HepG2 (cell line): ENCODE results near the gene LRRTM1.

ENCODE experiments used
- CEBPB ChIP-seq: IDR thresholded peaks from 2 replicates; pipeline ENCODE4 v1.6.1; 2011; ENCODE audit warnings: low read depth, low read length, improper control_type of control experiment, borderline replicate concordance
- CTCF ChIP-seq: sonication (generic); formaldehyde crosslinking; IDR thresholded peaks from 2 replicates; pipeline ENCODE4 v1.5.0; 2020; ENCODE audit warnings: mild to moderate bottlenecking, missing genetic modification reagents, moderate library complexity
- ETV6 ChIP-seq: sonication (generic); formaldehyde crosslinking; conservative IDR thresholded peaks from 2 replicates; pipeline ENCODE4 v1.4.0; 2020; ENCODE audit warnings: missing genetic modification reagents
- EZH2 ChIP-seq: conservative IDR thresholded peaks from 2 replicates; pipeline ENCODE4 v1.6.1; 2012; ENCODE audit warnings: mild to moderate bottlenecking, low read depth, low read length, moderate library complexity
- FOXA1 ChIP-seq, 2 experiments: fragments of 450-650 bp in 1 of 2; sonication (generic) in 1 of 2; formaldehyde crosslinking in 1 of 2; IDR thresholded peaks; 2 replicates each; pipeline versions ENCODE4 v1.4.0 to v1.6.1; 2016 to 2020; ENCODE audit warnings: missing genetic modification reagents in 1 of 2
- HOXA9 ChIP-seq: sonication (generic); formaldehyde crosslinking; IDR thresholded peaks from 2 replicates; pipeline ENCODE4 v1.8.1; 2022; ENCODE audit warnings: missing genetic modification reagents, mild to moderate bottlenecking, moderate library complexity, borderline replicate concordance
- JUND ChIP-seq: sonication (generic); formaldehyde crosslinking; IDR thresholded peaks from 2 replicates; pipeline ENCODE4 v1.8.0; 2022; ENCODE audit warnings: mild to moderate bottlenecking, missing genetic modification reagents
- NR1H2 ChIP-seq: sonication (generic); formaldehyde crosslinking; IDR thresholded peaks from 2 replicates; pipeline ENCODE4 v1.8.1; 2022; ENCODE audit warnings: low read depth, missing genetic modification reagents, borderline replicate concordance
- ONECUT2 ChIP-seq: sonication (generic); formaldehyde crosslinking; IDR thresholded peaks from 2 replicates; pipeline ENCODE4 v1.4.0; 2020; ENCODE audit warnings: missing genetic modification reagents
- RAD21 ChIP-seq: fragments of 450-650 bp; formaldehyde crosslinking; IDR thresholded peaks from 2 replicates; pipeline ENCODE4 v1.5.0; 2020; ENCODE audit warnings: mild to moderate bottlenecking
- REST ChIP-seq, 2 experiments: IDR thresholded peaks; 2 replicates each; pipeline ENCODE4 v1.6.1; 2011 to 2012; ENCODE audit warnings: low read length in 2 of 2, borderline replicate concordance in 1 of 2, low read depth in 1 of 2, mild to moderate bottlenecking in 1 of 2, moderate library complexity in 1 of 2
- YEATS4 ChIP-seq: sonication (generic); formaldehyde crosslinking; IDR thresholded peaks from 2 replicates; pipeline ENCODE4 v1.4.0; 2020; ENCODE audit warnings: missing genetic modification reagents, borderline replicate concordance
- ZNF282 ChIP-seq: fragments of 450-650 bp; IDR thresholded peaks from 2 replicates; pipeline ENCODE4 v1.6.1; 2018; ENCODE audit not compliant: partially characterized antibody
- ZNF333 ChIP-seq: sonication (generic); formaldehyde crosslinking; IDR thresholded peaks from 2 replicates; pipeline ENCODE4 v1.4.0; 2020; ENCODE audit warnings: mild to moderate bottlenecking, missing genetic modification reagents, borderline replicate concordance

DNA sequence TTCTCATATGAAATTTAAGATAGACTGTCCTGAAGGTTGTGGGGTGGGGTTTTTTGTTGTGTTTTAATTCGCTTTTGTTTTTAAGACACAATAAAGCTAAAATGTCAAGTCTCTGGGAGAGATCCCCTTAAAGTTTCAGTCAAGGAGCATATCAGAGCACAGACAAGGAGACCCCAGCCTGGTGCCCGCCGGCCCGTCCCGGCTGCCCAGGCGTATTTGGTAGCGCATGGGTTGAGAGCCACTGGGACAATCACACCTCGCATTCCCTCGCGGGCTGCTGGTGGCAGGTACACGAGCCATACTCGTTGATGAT, 2.6 kb downstream of the LRRTM1 start:
- no peak for TF ChIP-seq RAD21 (CRISPR knock-in tag)
- no peak for TF ChIP-seq ZNF333
- TF ChIP-seq CTCF (CRISPR knock-in tag), result no peak
- TF ChIP-seq YEATS4 (CRISPR knock-in tag), result no peak
- TF ChIP-seq HOXA9, result no peak
- no peak for TF ChIP-seq JUND (CRISPR knock-in tag)
- TF ChIP-seq ETV6 (CRISPR knock-in tag), result no peak
- TF ChIP-seq REST (IDR thresholded peaks at IDR 0.05; ENCODE audit: borderline replicate concordance in 1 of 2, low read depth in 1 of 2, low read length in 2 of 2), result no peak
- no peak for TF ChIP-seq ZNF282
- no peak for TF ChIP-seq EZH2
- no peak for TF ChIP-seq FOXA1 (IDR thresholded peaks at IDR 0.05)
- no peak for TF ChIP-seq FOXA1 (CRISPR knock-in tag; IDR thresholded peaks at IDR 0.05)
- no peak for TF ChIP-seq ONECUT2 (CRISPR knock-in tag)
- no peak for TF ChIP-seq NR1H2 (CRISPR knock-in tag)
- no peak for TF ChIP-seq CEBPB
